Neural crest cell (in vitro differentiated cells): ENCODE data around the gene PPP1R9A. TPM values are rescaled to one million over a fixed set of nuclear protein-coding genes. Genes with fewer than 3 reads are reported as not detected.

ENCODE experiments used
- DNase-seq: peaks from one replicate; pipeline ENCODE4 v3.0.0; 2021; ENCODE audit warnings: low read depth, mixed read lengths, low spot score
- H3K27ac Mint-ChIP-seq: one replicate; pipeline ENCODE4 v1.8.0; 2021; ENCODE audit warnings: mild to moderate bottlenecking, mixed read lengths; ENCODE audit not compliant: unreplicated experiment
- H3K27me3 Mint-ChIP-seq: 2 replicates; pipeline ENCODE4 v1.8.0; 2021; ENCODE audit warnings: low read depth, mild to moderate bottlenecking, mixed read lengths
- H3K36me3 Mint-ChIP-seq: 2 replicates; pipeline ENCODE4 v1.8.0; 2021; ENCODE audit warnings: low read depth, mild to moderate bottlenecking, mixed read lengths
- H3K4me1 Mint-ChIP-seq: 2 replicates; pipeline ENCODE4 v1.8.0; 2021; ENCODE audit warnings: mixed read lengths
- H3K4me3 Mint-ChIP-seq: one replicate; pipeline ENCODE4 v1.8.0; 2021; ENCODE audit warnings: mild to moderate bottlenecking, mixed read lengths
- H3K9me3 Mint-ChIP-seq: 2 replicates; pipeline ENCODE4 v1.8.0; 2021; ENCODE audit warnings: mixed read lengths
- CTCF ChIP-seq: fragments of 200-600 bp; sonication (generic); conservative IDR thresholded peaks from 2 replicates; pipeline ENCODE4 v1.5.0; 2021; ENCODE audit warnings: antibody characterized with exemption, mild to moderate bottlenecking
- total RNA-seq: library from RNA; stranded (reverse); gene quantifications from 2 replicates; pipeline ENCODE4 v1.2.1, GENCODE V29; 2021

The PPP1R9A gene
- total RNA-seq, 1 donor from 2014 or later = 21.2 TPM

GRCh38 chr7:95320651-95321050 lies 413.3 kb downstream of the PPP1R9A start:
- H3K27ac Mint-ChIP-seq = no peak overlapping the region
- no peak for TF ChIP-seq CTCF

GRCh38 chr7:95321720-95322119 lies 414.3 kb downstream of the PPP1R9A start:
- Mint-ChIP-seq H3K27ac (no peak overlapping the region), H3K4me3 (no peak overlapping the region), H3K36me3 (no peaks in the 10 kb centered on the region), H3K4me1 (no peaks in the 10 kb centered on the region), H3K27me3 (peaks cover 13% of the 10 kb centered on the region), H3K9me3 (peaks cover 5% of the 10 kb centered on the region)
- no peak for DNase-seq
- TF ChIP-seq CTCF = no peak

More at GRCh38 chr7:95320651-95321050, 413.3 kb downstream of the PPP1R9A start:
- H3K9me3 Mint-ChIP-seq = no peaks in the 10 kb centered on the region
- H3K4me3 Mint-ChIP-seq = no peak overlapping the region
- peaks cover 13% of the 10 kb centered on the region for H3K27me3 Mint-ChIP-seq
- no peak for DNase-seq
- H3K4me1 Mint-ChIP-seq = no peaks in the 10 kb centered on the region
- H3K36me3 Mint-ChIP-seq = no peaks in the 10 kb centered on the region

GRCh38 chr7:95322396-95322795 lies 415.0 kb downstream of the PPP1R9A start:
- peaks cover 7% of the 10 kb centered on the region for H3K9me3 Mint-ChIP-seq
- H3K4me3 Mint-ChIP-seq = no peak overlapping the region
- H3K27me3 Mint-ChIP-seq = peaks cover 13% of the 10 kb centered on the region
- H3K27ac Mint-ChIP-seq = no peak overlapping the region
- H3K36me3 Mint-ChIP-seq = no peaks in the 10 kb centered on the region
- no peak for TF ChIP-seq CTCF
- no peak for DNase-seq
- H3K4me1 Mint-ChIP-seq = peaks cover 2% of the 10 kb centered on the region

GRCh38 chr7:95322854-95323253 lies 415.5 kb downstream of the PPP1R9A start:
- Mint-ChIP-seq H3K27ac (no peak overlapping the region), H3K36me3 (no peaks in the 10 kb centered on the region), H3K9me3 (peaks cover 12% of the 10 kb centered on the region), H3K4me3 (no peak overlapping the region), H3K4me1 (peaks cover 7% of the 10 kb centered on the region), H3K27me3 (peaks cover 13% of the 10 kb centered on the region)
- TF ChIP-seq CTCF = no peak
- DNase-seq = no peak

GRCh38 chr7:95323410-95324129 lies 416.2 kb downstream of the PPP1R9A start:
- no peaks in the 10 kb centered on the region for H3K36me3 Mint-ChIP-seq
- H3K4me3 Mint-ChIP-seq = no peak overlapping the region

More at GRCh38 chr7:95323410-95324129, 416.2 kb downstream of the PPP1R9A start:
- Mint-ChIP-seq H3K27ac (peak overlapping the region; percentile 24), H3K4me1 (peaks cover 7% of the 10 kb centered on the region), H3K9me3 (peaks cover 13% of the 10 kb centered on the region), H3K27me3 (peaks cover 13% of the 10 kb centered on the region)
- TF ChIP-seq CTCF = no peak
- DNase-seq = no peak
